NB4 (cell line): ENCODE measurements around the gene MACROD2.
A peak's percentile ranks its signal among the peaks of the same experiment; 100 is the strongest.

Experiments used
- DNase-seq: peaks from one replicate; pipeline ENCODE4 v3.0.0; 2010; ENCODE audit warnings: low read depth
- H3K4me3 ChIP-seq: one replicate; pipeline ENCODE4 v1.5.1; 2011; ENCODE audit warnings: mild to moderate bottlenecking, low read depth, low read length, moderate library complexity
- MYC ChIP-seq: IDR thresholded peaks from 2 replicates; pipeline ENCODE4 v1.6.1; 2011; ENCODE audit warnings: low read depth, low read length
- POLR2A ChIP-seq: IDR thresholded peaks from 2 replicates; pipeline ENCODE4 v1.6.1; 2011; ENCODE audit warnings: mild to moderate bottlenecking; ENCODE audit not compliant: insufficient read length; ENCODE audit errors: extremely low read depth
- TF ChIP-seq, protein P1 (sequence below): IDR thresholded peaks from 2 replicates; pipeline ENCODE4 v1.6.1; 2011; ENCODE audit warnings: low read depth, low read length
- TF ChIP-seq, protein P2 (sequence below): IDR thresholded peaks from one replicate; pipeline ENCODE4 v1.5.1; 2012; ENCODE audit warnings: low read depth, low read length

The MACROD2 gene

DNA sequence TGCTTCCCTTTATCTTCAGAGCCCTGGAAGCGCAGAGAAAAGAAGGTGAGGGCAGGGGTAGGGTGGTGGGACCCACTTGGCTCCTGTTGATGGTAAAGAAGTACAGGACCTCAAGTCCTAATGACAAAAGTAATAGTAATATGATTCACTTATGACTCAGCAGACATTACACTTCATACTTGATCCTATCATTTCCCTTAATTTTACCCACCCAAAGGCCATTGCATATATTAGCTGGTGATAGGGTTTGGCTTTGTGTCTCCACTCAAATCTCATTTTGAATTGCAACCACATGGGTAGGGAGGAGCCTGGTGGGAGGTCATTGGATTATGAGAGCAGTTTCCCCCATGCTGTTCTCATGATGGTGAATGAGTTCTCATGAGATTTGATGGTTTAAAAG is 1697.3 kb downstream of the MACROD2 start:
- H3K4me3 ChIP-seq: no peak overlapping the region
- DNase-seq: no peak
- no peak for TF ChIP-seq POLR2A
- TF ChIP-seq, protein P1, sequence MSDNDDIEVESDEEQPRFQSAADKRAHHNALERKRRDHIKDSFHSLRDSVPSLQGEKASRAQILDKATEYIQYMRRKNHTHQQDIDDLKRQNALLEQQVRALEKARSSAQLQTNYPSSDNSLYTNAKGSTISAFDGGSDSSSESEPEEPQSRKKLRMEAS: no peak
- no peak for TF ChIP-seq MYC
- TF ChIP-seq, protein P2, sequence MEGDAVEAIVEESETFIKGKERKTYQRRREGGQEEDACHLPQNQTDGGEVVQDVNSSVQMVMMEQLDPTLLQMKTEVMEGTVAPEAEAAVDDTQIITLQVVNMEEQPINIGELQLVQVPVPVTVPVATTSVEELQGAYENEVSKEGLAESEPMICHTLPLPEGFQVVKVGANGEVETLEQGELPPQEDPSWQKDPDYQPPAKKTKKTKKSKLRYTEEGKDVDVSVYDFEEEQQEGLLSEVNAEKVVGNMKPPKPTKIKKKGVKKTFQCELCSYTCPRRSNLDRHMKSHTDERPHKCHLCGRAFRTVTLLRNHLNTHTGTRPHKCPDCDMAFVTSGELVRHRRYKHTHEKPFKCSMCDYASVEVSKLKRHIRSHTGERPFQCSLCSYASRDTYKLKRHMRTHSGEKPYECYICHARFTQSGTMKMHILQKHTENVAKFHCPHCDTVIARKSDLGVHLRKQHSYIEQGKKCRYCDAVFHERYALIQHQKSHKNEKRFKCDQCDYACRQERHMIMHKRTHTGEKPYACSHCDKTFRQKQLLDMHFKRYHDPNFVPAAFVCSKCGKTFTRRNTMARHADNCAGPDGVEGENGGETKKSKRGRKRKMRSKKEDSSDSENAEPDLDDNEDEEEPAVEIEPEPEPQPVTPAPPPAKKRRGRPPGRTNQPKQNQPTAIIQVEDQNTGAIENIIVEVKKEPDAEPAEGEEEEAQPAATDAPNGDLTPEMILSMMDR: no peak

DNA sequence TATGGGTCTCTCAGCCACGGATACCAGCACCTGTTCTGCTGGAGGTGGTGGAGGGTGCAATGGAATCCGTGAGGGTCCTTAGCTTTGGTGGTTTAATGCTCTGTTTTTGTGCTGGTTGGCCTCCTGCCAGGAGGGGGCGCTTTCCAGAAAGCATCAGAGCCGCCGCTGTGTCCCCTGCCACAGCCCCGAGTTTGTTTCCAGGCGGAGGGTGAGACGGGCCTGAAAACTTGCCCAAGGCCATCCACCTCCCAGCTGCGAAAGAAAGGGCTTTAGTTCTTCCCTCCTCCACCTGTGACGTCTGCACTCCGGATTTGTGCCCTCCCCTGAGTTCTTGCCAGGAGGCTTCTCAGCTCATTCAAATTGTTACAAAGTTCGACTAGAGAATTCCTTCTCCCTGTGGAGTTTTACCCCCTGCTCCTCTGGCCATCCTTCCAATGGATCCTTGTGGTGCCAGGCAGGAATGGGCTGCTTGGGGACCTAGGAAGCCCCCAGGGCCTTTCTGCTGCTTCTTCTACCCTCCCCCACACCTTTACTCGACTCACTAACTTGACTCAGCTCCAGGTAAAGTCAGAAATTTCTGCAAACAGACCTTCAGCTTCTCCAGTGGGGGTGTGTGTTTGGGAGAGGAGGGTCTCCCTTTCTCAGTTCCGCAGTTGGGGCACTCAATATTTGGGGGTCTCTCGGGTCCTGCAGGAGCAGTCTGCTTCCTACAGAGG is 1704.3 kb downstream of the MACROD2 start:
- DNase-seq: no peak
- TF ChIP-seq, protein P2: peak; percentile 37
- TF ChIP-seq, protein P1: no peak
- TF ChIP-seq MYC: no peak
- TF ChIP-seq POLR2A: no peak
- no peak overlapping the region for H3K4me3 ChIP-seq

DNA sequence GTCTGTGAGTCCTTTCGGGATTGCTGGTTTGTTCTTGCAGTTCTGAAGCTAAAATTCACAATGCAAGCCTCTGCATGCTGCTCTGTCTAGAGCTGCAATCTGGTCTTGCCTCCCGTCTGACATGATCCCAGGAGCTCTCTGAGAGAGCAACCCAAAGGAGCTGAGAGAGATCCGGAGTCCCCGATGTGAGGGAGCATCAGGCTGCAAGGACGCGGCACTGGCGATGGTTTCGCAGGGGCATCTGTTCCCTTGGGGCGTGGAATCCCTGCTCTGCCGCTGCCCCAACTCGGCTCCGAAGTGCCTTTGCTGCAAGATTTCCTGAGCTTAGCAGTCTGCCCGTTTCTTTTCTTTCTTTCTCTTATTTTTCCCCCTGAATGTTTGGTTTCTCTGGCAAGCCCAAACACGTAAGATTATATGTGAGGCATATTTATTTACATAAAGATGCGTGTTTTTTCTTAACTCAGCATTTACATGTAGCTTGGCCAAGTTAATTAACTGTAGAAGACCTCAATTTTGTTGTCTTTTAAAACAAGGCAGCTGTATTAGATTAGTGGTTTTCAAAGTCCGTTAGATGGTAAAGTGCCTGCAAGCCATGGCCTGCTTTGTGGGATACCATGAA is 1704.9 kb downstream of the MACROD2 start:
- H3K4me3 ChIP-seq: no peak overlapping the region
- DNase-seq: no peak
- TF ChIP-seq MYC: no peak
- TF ChIP-seq POLR2A: no peak
- TF ChIP-seq, protein P1: no peak
- TF ChIP-seq, protein P2: no peak

DNA sequence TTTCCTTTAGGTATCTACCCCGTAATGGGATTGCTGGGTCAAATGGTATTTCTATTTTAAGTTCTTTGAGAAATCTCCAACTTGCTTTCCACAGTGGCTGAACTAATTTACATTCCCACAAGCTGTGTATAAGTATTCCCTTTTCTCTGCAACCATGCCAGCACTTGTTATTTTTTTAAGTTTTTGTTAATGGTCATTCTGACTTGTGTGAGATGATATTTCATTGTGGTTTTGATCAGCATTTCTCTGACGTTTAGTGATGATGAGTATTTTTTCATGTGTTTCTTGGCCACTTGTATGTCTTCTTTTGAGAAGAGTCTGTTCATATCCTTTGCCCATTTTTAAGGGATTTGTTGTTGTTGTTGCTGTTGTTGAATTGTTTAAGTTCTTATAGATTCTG is 1706.8 kb downstream of the MACROD2 start:
- TF ChIP-seq POLR2A (no peak), MYC (no peak)
- TF ChIP-seq, protein P1: no peak
- TF ChIP-seq, protein P2: no peak
- no peak for DNase-seq
- no peak overlapping the region for H3K4me3 ChIP-seq

DNA sequence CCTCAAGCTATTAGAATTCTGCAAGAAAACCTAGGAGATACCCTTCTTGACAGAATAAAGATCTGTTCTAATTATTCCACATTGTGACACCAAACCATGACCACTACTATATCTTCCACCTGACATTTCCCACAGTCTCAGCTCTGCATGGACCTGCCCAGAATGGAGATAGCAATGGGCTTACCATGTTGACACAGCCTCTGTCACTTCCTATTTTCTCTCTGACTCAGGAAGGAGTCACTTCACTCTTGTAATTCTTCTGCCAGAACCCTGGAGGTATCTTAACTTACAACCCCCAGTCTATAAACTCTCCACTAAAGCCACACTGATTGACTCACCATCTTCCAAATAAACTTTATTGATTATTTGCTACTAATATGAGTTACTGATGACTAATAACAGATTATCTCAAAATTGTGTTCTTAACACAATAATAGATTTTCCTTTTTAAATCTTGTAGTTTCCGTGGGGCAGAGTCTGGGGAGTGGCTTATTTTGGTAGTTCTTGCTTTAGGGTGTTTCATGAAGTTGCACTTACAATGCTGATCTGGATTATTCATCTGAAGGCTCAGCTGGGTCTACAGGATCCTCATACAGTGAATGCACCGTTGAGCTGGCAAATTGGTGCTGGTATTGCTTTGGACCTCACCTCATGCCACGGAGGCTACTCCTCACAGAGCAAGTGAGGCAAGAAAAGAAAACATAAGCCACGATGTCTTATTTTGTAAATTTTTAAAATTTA is 1708.0 kb downstream of the MACROD2 start:
- TF ChIP-seq MYC: no peak
- TF ChIP-seq, protein P2: no peak
- TF ChIP-seq, protein P1: no peak
- TF ChIP-seq POLR2A: no peak
- DNase-seq: no peak
- H3K4me3 ChIP-seq: no peak overlapping the region
